GM23338 (cell line): ENCODE results near the gene PIM2. TPM values are rescaled to one million over a fixed set of nuclear protein-coding genes. Genes with fewer than 3 reads are reported as not detected.

Source experiments
- ATAC-seq: fragments of 200-7000 bp; cut with Tn5 transposase; 3 replicates; pipeline ENCODE4 v1.9.1; 2020
- DNase-seq: peaks from one replicate; pipeline ENCODE4 v3.0.0-alpha.2; 2015; ENCODE audit warnings: low spot score
- H2AFZ ChIP-seq: fragments of 200-600 bp; sonication (generic); 2 replicates; pipeline ENCODE4 v1.8.0; 2016; ENCODE audit warnings: antibody characterized with exemption, mild to moderate bottlenecking, moderate library complexity
- H3F3A ChIP-seq: fragments of 200-600 bp; sonication (generic); replicated peaks from 2 replicates; pipeline ENCODE4 v1.8.0; 2017; ENCODE audit warnings: antibody characterized with exemption, mixed run types, low read depth
- H3K27ac ChIP-seq: fragments of 200-600 bp; sonication (generic); 2 replicates; pipeline ENCODE4 v1.6.1; 2016; ENCODE audit warnings: low read depth
- H3K27me3 ChIP-seq: fragments of 200-600 bp; sonication (generic); 2 replicates; pipeline ENCODE4 v1.8.0; 2016; ENCODE audit warnings: mild to moderate bottlenecking, mixed run types, moderate library complexity; ENCODE audit not compliant: insufficient read depth
- H3K36me3 ChIP-seq: fragments of 200-600 bp; sonication (generic); 2 replicates; pipeline ENCODE4 v1.8.0; 2016; ENCODE audit warnings: mild to moderate bottlenecking; ENCODE audit not compliant: insufficient read depth
- H3K4me1 ChIP-seq: fragments of 200-600 bp; sonication (generic); 2 replicates; pipeline ENCODE4 v1.8.0; 2016; ENCODE audit warnings: mild to moderate bottlenecking, moderate library complexity; ENCODE audit not compliant: insufficient read depth
- H3K4me2 ChIP-seq: fragments of 200-600 bp; sonication (generic); 2 replicates; pipeline ENCODE4 v1.7.1; 2017; ENCODE audit warnings: mixed run types
- H3K4me3 ChIP-seq: fragments of 200-600 bp; sonication (generic); 2 replicates; pipeline ENCODE4 v1.6.1; 2016; ENCODE audit warnings: mixed run types
- H3K79me2 ChIP-seq: fragments of 200-600 bp; sonication (generic); replicated peaks from 2 replicates; pipeline ENCODE4 v1.8.0; 2017; ENCODE audit warnings: mild to moderate bottlenecking; ENCODE audit not compliant: insufficient read depth
- H3K9me2 ChIP-seq: fragments of 200-600 bp; sonication (generic); 2 replicates; pipeline ENCODE4 v1.8.0; 2017; ENCODE audit not compliant: insufficient read depth
- H4K20me1 ChIP-seq: fragments of 200-600 bp; sonication (generic); replicated peaks from 2 replicates; pipeline ENCODE4 v1.8.0; 2017; ENCODE audit warnings: mild to moderate bottlenecking; ENCODE audit not compliant: insufficient read depth
- H3K27ac Mint-ChIP-seq: 2 replicates; pipeline ENCODE4 v1.8.0; 2020; ENCODE audit warnings: inconsistent platforms, mild to moderate bottlenecking, moderate library complexity, mixed read lengths
- H3K27me3 Mint-ChIP-seq: 3 replicates; pipeline ENCODE4 v1.8.0; 2022; ENCODE audit warnings: low read depth, mild to moderate bottlenecking, moderate library complexity, mixed read lengths, inconsistent platforms; ENCODE audit not compliant: insufficient read depth, poor library complexity
- H3K36me3 Mint-ChIP-seq: 3 replicates; pipeline ENCODE4 v1.8.0; 2021; ENCODE audit warnings: low read depth, mild to moderate bottlenecking, inconsistent platforms, moderate library complexity, mixed read lengths
- H3K4me1 Mint-ChIP-seq: 3 replicates; pipeline ENCODE4 v1.8.0; 2020; ENCODE audit warnings: mild to moderate bottlenecking, inconsistent platforms, mixed read lengths
- H3K4me3 Mint-ChIP-seq: 3 replicates; pipeline ENCODE4 v1.8.0; 2021; ENCODE audit warnings: moderate library complexity, mild to moderate bottlenecking, inconsistent platforms, mixed read lengths
- H3K9me3 Mint-ChIP-seq: 3 replicates; pipeline ENCODE4 v1.8.0; 2020; ENCODE audit warnings: moderate library complexity, mild to moderate bottlenecking, inconsistent platforms, mixed read lengths
- CREB1 ChIP-seq: fragments of 250-450 bp; sonication (Bioruptor Pico); IDR thresholded peaks from 2 replicates; pipeline ENCODE4 v1.5.0; 2020; ENCODE audit warnings: low read depth, mild to moderate bottlenecking, moderate library complexity
- CTCF ChIP-seq, 2 experiments: fragments of 200-600 bp in 1 of 2; sonication (generic) in 1 of 2; conservative IDR thresholded peaks; 2 replicates each; pipeline versions ENCODE4 v1.5.1 to v1.6.1; 2016 to 2017; ENCODE audit warnings: antibody characterized with exemption in 2 of 2, low read depth in 2 of 2, mild to moderate bottlenecking in 2 of 2, moderate library complexity in 1 of 2
- EZH2 ChIP-seq: fragments of 200-600 bp; sonication (generic); IDR thresholded peaks from one replicate; pipeline ENCODE4 v1.8.0; 2017; ENCODE audit warnings: antibody characterized with exemption, mild to moderate bottlenecking, low read depth; ENCODE audit not compliant: unreplicated experiment
- EZH2phosphoT487 ChIP-seq: fragments of 200-600 bp; sonication (generic); IDR thresholded peaks from one replicate; pipeline ENCODE4 v1.8.1; 2018; ENCODE audit warnings: antibody characterized with exemption; ENCODE audit not compliant: unreplicated experiment
- JUNB ChIP-seq: IDR thresholded peaks from one replicate; pipeline ENCODE4 v1.6.1; 2016; ENCODE audit warnings: antibody characterized with exemption; ENCODE audit not compliant: unreplicated experiment
- NANOG ChIP-seq: IDR thresholded peaks from 2 replicates; pipeline ENCODE4 v1.6.1; 2016; ENCODE audit warnings: antibody characterized with exemption, borderline replicate concordance
- REST ChIP-seq: IDR thresholded peaks from one replicate; pipeline ENCODE4 v1.6.1; 2018; ENCODE audit warnings: antibody characterized with exemption; ENCODE audit not compliant: unreplicated experiment
- STAT1 ChIP-seq: IDR thresholded peaks from one replicate; pipeline ENCODE4 v1.6.1; 2016; ENCODE audit warnings: antibody characterized with exemption; ENCODE audit not compliant: unreplicated experiment
- ZNF114 ChIP-seq: fragments of 250-450 bp; sonication (Bioruptor Pico); IDR thresholded peaks from 2 replicates; pipeline ENCODE4 v1.5.0; 2020; ENCODE audit warnings: mild to moderate bottlenecking, moderate library complexity
- ZNF331 ChIP-seq: fragments of 250-450 bp; sonication (Bioruptor Pico); IDR thresholded peaks from 2 replicates; pipeline ENCODE4 v1.5.0; 2020; ENCODE audit warnings: low read depth, mild to moderate bottlenecking, moderate library complexity
- polyA plus RNA-seq: library from polyadenylated mRNA; unstranded; fragments of >200 nt; fragmentation: Nextera tagmentation; extraction: Ambion mirVana; gene quantifications from 2 replicates; pipeline ENCODE4 v1.2.1, GENCODE V29; 2016
- total RNA-seq: library from RNA; depleted of rRNA; stranded (reverse); fragments of >200 nt; shearing (Covaris generic); gene quantifications from 2 replicates; pipeline ENCODE4 v1.2.3, GENCODE V29; 2014

Gene PIM2
- total and polyA plus RNA-seq, 2 experiments from 2014 or later = 237 to 359 TPM

- H3K9me2 ChIP-seq = no peaks in the 10 kb centered on the region
- Mint-ChIP-seq H3K27me3 (peaks cover 18% of the 10 kb centered on the region), H3K4me3 (peak within 1 kb of the TSS; percentile 93), H3K27ac (peak within 1 kb of the TSS; percentile 94), H3K36me3 (peaks cover 47% of the 10 kb centered on the region), H3K9me3 (peaks cover 4% of the 10 kb centered on the region; the same call in 2 of the 3 replicates), H3K4me1 (peaks cover 32% of the 10 kb centered on the region)
- peaks cover 13% of the 10 kb centered on the region for H4K20me1 ChIP-seq
- ATAC-seq = peak; percentile 61
- no peak within 1 kb of the TSS for H2AFZ ChIP-seq
- peak; percentile 88 for DNase-seq
- H3K27ac ChIP-seq = peak within 1 kb of the TSS; percentile 96
- H3F3A ChIP-seq = peaks cover 35% of the 10 kb centered on the region
- H3K79me2 ChIP-seq = peaks cover 32% of the 10 kb centered on the region
- H3K4me3 ChIP-seq = peak within 1 kb of the TSS; percentile 71
- peaks cover 29% of the 10 kb centered on the region; the same call in 1 of the 2 replicates for H3K36me3 ChIP-seq
- peaks cover 18% of the 10 kb centered on the region; the same call in 1 of the 2 replicates for H3K4me1 ChIP-seq
- no peaks in the 10 kb centered on the region for H3K27me3 ChIP-seq
- peak within 1 kb of the TSS; percentile 82 for H3K4me2 ChIP-seq
- no peak for TF ChIP-seq ZNF114
- TF ChIP-seq CREB1 (CRISPR knock-in tag) = peak; percentile 86
Measured at GRCh38 chrX:48911412-48912182, 7.2 kb downstream of the PIM2 start, which contains the start of gene SLC35A2. Gene SLC35A2, minus strand, starts transcription at chrX:48911646. Its CDS starts 10 bp downstream, at chrX:48911636.

GRCh38 chrX:48910926-48911411, 7.9 kb downstream of the PIM2 start:
- H3K4me3 Mint-ChIP-seq = peak overlapping the region; percentile 93
- Histone ChIP-seq H3K4me3 (peak overlapping the region; percentile 71), H4K20me1 (peaks cover 7% of the 10 kb centered on the region), H3K27ac (no peak overlapping the region; the same call in 1 of the 2 replicates), H2AFZ (no peak overlapping the region), H3K27me3 (no peaks in the 10 kb centered on the region), H3F3A (peaks cover 33% of the 10 kb centered on the region), H3K4me2 (peak overlapping the region; percentile 82), H3K4me1 (peaks cover 14% of the 10 kb centered on the region; the same call in 1 of the 2 replicates), H3K36me3 (peaks cover 25% of the 10 kb centered on the region; the same call in 1 of the 2 replicates), H3K9me2 (no peaks in the 10 kb centered on the region), H3K79me2 (peaks cover 26% of the 10 kb centered on the region)
- H3K27me3 Mint-ChIP-seq = peaks cover 18% of the 10 kb centered on the region
- DNase-seq (no peak), ATAC-seq (peak; percentile 1; the same call in 2 of the 3 replicates)
- TF ChIP-seq EZH2 (no peak), CTCF (conservative IDR thresholded peaks at IDR 0.05; ENCODE audit: low read depth in 2 of 2) (no peak)
- H3K9me3 Mint-ChIP-seq = peaks cover 4% of the 10 kb centered on the region; the same call in 2 of the 3 replicates
- H3K36me3 Mint-ChIP-seq = peaks cover 41% of the 10 kb centered on the region
- peak overlapping the region; percentile 94 for H3K27ac Mint-ChIP-seq
- H3K4me1 Mint-ChIP-seq = peaks cover 32% of the 10 kb centered on the region

- ATAC-seq = no peak; the same call in 2 of the 3 replicates
- no peak for DNase-seq
- Histone ChIP-seq H3F3A (peaks cover 24% of the 10 kb centered on the region), H3K9me2 (no peaks in the 10 kb centered on the region), H3K27me3 (no peaks in the 10 kb centered on the region), H3K4me1 (peaks cover 4% of the 10 kb centered on the region; the same call in 1 of the 2 replicates), H4K20me1 (no peaks in the 10 kb centered on the region; the same call in 1 of the 2 replicates), H3K79me2 (peaks cover 14% of the 10 kb centered on the region), H2AFZ (no peak overlapping the region), H3K4me2 (no peak overlapping the region), H3K4me3 (no peak overlapping the region), H3K36me3 (peaks cover 16% of the 10 kb centered on the region; the same call in 1 of the 2 replicates), H3K27ac (no peak overlapping the region)
- H3K4me3 Mint-ChIP-seq = 0 out of 3 replicates have a peak overlapping the region, but pooled peaks have one; percentile 93
- H3K9me3 Mint-ChIP-seq = peaks cover 4% of the 10 kb centered on the region; the same call in 2 of the 3 replicates
- H3K27me3 Mint-ChIP-seq = peaks cover 18% of the 10 kb centered on the region
- H3K36me3 Mint-ChIP-seq = peaks cover 33% of the 10 kb centered on the region
- H3K27ac Mint-ChIP-seq = no peak overlapping the region
- peaks cover 22% of the 10 kb centered on the region for H3K4me1 Mint-ChIP-seq
- TF ChIP-seq NANOG (no peak), STAT1 (no peak), ZNF331 (CRISPR knock-in tag) (no peak), JUNB (no peak), REST (no peak), ZNF114 (no peak), EZH2 (no peak), EZH2phosphoT487 (no peak)
Measured at GRCh38 chrX:48909703-48910294, 9.0 kb downstream of the PIM2 start.
